K562 (cell line): ENCODE data around the gene ARPC4.

Source experiments
- NR2C2 ChIP-seq, 2 experiments: fragments of 200-800 bp in 1 of 2; sonication (Bioruptor generic) in 1 of 2; sonication (generic) in 1 of 2; formaldehyde crosslinking in 1 of 2; IDR thresholded peaks; 2 replicates each; pipeline versions ENCODE4 v1.6.1 to v1.8.0; 2016 to 2022; ENCODE audit warnings: mild to moderate bottlenecking in 1 of 2, missing compliant biosample characterization in 1 of 2, missing genetic modification characterization in 1 of 2, missing genetic modification reagents in 1 of 2
- POLR2A ChIP-seq: fragments of 450-650 bp; conservative IDR thresholded peaks from 2 replicates; pipeline ENCODE4 v1.6.1; 2016
- TF ChIP-seq, protein P1 (sequence below): sonication (generic); formaldehyde crosslinking; IDR thresholded peaks from 2 replicates; pipeline ENCODE4 v1.8.1; 2022; ENCODE audit warnings: missing genetic modification reagents
- TF ChIP-seq, protein P2 (sequence below): sonication (generic); formaldehyde crosslinking; IDR thresholded peaks from 2 replicates; pipeline ENCODE4 v1.8.1; 2023; ENCODE audit warnings: mild to moderate bottlenecking, missing genetic modification reagents, moderate library complexity

DNA sequence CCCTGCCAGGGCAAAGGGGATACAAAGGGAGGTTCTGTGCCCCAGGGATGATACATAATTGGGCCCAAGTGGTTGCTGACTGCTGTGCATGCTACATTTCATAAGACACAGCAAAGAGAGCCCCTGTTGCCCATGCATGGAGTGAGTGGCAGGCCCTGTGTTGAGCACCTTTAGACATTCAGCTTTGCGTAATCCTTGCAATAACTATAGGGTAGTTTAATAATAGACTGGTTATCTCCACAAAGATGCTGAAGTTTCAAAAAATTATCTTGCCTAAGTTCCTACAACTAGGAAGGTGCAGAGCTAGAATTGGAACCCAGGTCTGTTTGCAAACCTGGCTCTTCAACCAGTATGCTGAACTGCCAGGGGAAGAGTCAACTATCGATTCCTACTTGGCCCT lies 44.9 kb upstream of the ARPC4 start:
- TF ChIP-seq, protein P1, sequence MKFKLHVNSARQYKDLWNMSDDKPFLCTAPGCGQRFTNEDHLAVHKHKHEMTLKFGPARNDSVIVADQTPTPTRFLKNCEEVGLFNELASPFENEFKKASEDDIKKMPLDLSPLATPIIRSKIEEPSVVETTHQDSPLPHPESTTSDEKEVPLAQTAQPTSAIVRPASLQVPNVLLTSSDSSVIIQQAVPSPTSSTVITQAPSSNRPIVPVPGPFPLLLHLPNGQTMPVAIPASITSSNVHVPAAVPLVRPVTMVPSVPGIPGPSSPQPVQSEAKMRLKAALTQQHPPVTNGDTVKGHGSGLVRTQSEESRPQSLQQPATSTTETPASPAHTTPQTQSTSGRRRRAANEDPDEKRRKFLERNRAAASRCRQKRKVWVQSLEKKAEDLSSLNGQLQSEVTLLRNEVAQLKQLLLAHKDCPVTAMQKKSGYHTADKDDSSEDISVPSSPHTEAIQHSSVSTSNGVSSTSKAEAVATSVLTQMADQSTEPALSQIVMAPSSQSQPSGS: no peak
- no peak for TF ChIP-seq NR2C2 (CRISPR knock-in tag; IDR thresholded peaks at IDR 0.05)
- no peak for TF ChIP-seq NR2C2 (tag; IDR thresholded peaks at IDR 0.05)
- no peak for TF ChIP-seq POLR2A
- TF ChIP-seq, protein P2, sequence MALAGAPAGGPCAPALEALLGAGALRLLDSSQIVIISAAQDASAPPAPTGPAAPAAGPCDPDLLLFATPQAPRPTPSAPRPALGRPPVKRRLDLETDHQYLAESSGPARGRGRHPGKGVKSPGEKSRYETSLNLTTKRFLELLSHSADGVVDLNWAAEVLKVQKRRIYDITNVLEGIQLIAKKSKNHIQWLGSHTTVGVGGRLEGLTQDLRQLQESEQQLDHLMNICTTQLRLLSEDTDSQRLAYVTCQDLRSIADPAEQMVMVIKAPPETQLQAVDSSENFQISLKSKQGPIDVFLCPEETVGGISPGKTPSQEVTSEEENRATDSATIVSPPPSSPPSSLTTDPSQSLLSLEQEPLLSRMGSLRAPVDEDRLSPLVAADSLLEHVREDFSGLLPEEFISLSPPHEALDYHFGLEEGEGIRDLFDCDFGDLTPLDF (CRISPR knock-in tag): no peak
